SU-DHL-6 (cell line): ENCODE data around the gene SCTR.

ENCODE experiments used
- CTCF ChIP-seq: fragments of 200-600 bp; sonication (generic); IDR thresholded peaks from one replicate; pipeline ENCODE4 v1.5.1; 2017; ENCODE audit warnings: antibody characterized with exemption, mild to moderate bottlenecking, low read length, moderate library complexity; ENCODE audit not compliant: insufficient read depth, poor library complexity, severe bottlenecking
- EZH2phosphoT487 ChIP-seq: fragments of 200-600 bp; sonication (generic), shearing (Covaris generic); conservative IDR thresholded peaks from 2 replicates; pipeline ENCODE4 v1.6.1; 2018; ENCODE audit warnings: mild to moderate bottlenecking, antibody characterized with exemption, low read length, moderate library complexity, mixed read lengths

- TF ChIP-seq CTCF (no peak), EZH2phosphoT487 (no peak)
These were observed 127.1 kb downstream of the SCTR start for GRCh38 chr2:119397196-119397595.
